CD4-positive, alpha-beta memory T cell (primary cell): ENCODE measurements around the gene CST7. TPM values are rescaled to one million over a fixed set of nuclear protein-coding genes. Genes with fewer than 3 reads are reported as not detected.

Source experiments
- CTCF ChIA-PET: fragments of 350-600 bp; sonication (Branson Sonifier 250); formaldehyde crosslinking; loops from one replicate; lab custom pipeline; 2021; ENCODE audit warnings: inconsistent platforms; ENCODE audit not compliant: partially characterized antibody; lab: Charles Lee
- POLR2A ChIA-PET: fragments of 350-600 bp; sonication (Branson Sonifier 250); formaldehyde crosslinking; loops from one replicate; lab custom pipeline; 2021; ENCODE audit not compliant: partially characterized antibody; lab: Charles Lee
- DNase-seq, 5 donors: peaks; one replicate each; pipeline versions ENCODE4 v3.0.0 to v3.0.0-alpha.2; 2020 to 2022; ENCODE audit warnings: mixed read lengths in 1 of 5
- H3K27ac ChIP-seq: one replicate; pipeline ENCODE4 v1.7.0; 2013; ENCODE audit warnings: low read depth, low read length
- H3K27me3 ChIP-seq: 2 replicates; pipeline ENCODE4 v1.7.0; 2013; ENCODE audit warnings: mild to moderate bottlenecking, low read length, moderate library complexity; ENCODE audit not compliant: insufficient read depth
- H3K36me3 ChIP-seq: 2 replicates; pipeline ENCODE4 v1.7.0; 2013; ENCODE audit warnings: mild to moderate bottlenecking, low read length, moderate library complexity; ENCODE audit not compliant: insufficient read depth
- H3K4me1 ChIP-seq: 2 replicates; pipeline ENCODE4 v1.7.0; 2013; ENCODE audit warnings: mild to moderate bottlenecking, low read length, moderate library complexity; ENCODE audit not compliant: insufficient read depth
- H3K4me3 ChIP-seq, 2 donors: one replicate each; pipeline ENCODE4 v1.7.0; 2013; ENCODE audit warnings: low read length in 2 of 2, mild to moderate bottlenecking in 1 of 2
- H3K9me3 ChIP-seq, 2 donors: one replicate each; pipeline ENCODE4 v1.7.0; 2013; ENCODE audit warnings: low read length in 2 of 2, control low read depth in 1 of 2; ENCODE audit not compliant: control insufficient read depth in 1 of 2
- H3K27ac Mint-ChIP-seq, 7 donors: one replicate each; pipeline ENCODE4 v1.8.0; 2020 to 2021; ENCODE audit warnings: mixed read lengths in 7 of 7, mild to moderate bottlenecking in 6 of 7, inconsistent platforms in 3 of 7, moderate library complexity in 3 of 7
- H3K27me3 Mint-ChIP-seq, 2 donors: one replicate each; pipeline ENCODE4 v1.8.0; 2020 to 2021; ENCODE audit warnings: mixed read lengths in 2 of 2
- H3K36me3 Mint-ChIP-seq, 2 donors: one replicate each; pipeline ENCODE4 v1.8.0; 2020 to 2021; ENCODE audit warnings: mixed read lengths in 2 of 2, inconsistent platforms in 1 of 2, mild to moderate bottlenecking in 1 of 2
- H3K4me1 Mint-ChIP-seq, 4 donors: one replicate each; pipeline ENCODE4 v1.8.0; 2020 to 2021; ENCODE audit warnings: mixed read lengths in 4 of 4, mild to moderate bottlenecking in 1 of 4
- H3K4me3 Mint-ChIP-seq, 8 donors: one replicate each; pipeline ENCODE4 v1.8.0; 2020 to 2021; ENCODE audit warnings: mixed read lengths in 8 of 8, mild to moderate bottlenecking in 7 of 8, moderate library complexity in 6 of 8, inconsistent platforms in 3 of 8
- H3K9me3 Mint-ChIP-seq, 8 donors: one replicate each; pipeline ENCODE4 v1.8.0; 2020 to 2021; ENCODE audit warnings: mixed read lengths in 8 of 8, mild to moderate bottlenecking in 5 of 8, inconsistent platforms in 3 of 8, moderate library complexity in 1 of 8
- intact Hi-C: fragments of 100-400 bp; cut with micrococcal nuclease; formaldehyde crosslinking; loops from one replicate; pipeline ENCODE4 v1.15.1; 2023
- polyA plus RNA-seq, 2 donors: library from polyadenylated mRNA; unstranded; fragments of 300-500 nt; fragmentation: Illumina TruSeq; gene quantifications; one replicate each; pipeline ENCODE4 v1.2.3, GENCODE V29; 2021
- total RNA-seq, 2 experiments: library from RNA; stranded (reverse); gene quantifications; one replicate each; pipeline ENCODE4 v1.2.3, GENCODE V29; 2021

The CST7 gene
- total and polyA plus RNA-seq, 4 experiments from 2014 or later, result 23.2 to 62.8 (median 40.5) TPM

- Histone ChIP-seq H3K36me3 (no peaks in the 10 kb centered on the region), H3K27ac (no peak overlapping the region), H3K4me1 (peaks cover 24% of the 10 kb centered on the region), H3K27me3 (no peaks in the 10 kb centered on the region), H3K9me3 (no peaks in the 10 kb centered on the region), H3K4me3 (no peak overlapping the region)
- H3K36me3 Mint-ChIP-seq, result no peaks in the 10 kb centered on the region
- peaks cover 18 to 30% (median 28%) of the 10 kb centered on the region in 4 donors for H3K4me1 Mint-ChIP-seq
- intact Hi-C loops, result no loop called here
- H3K27ac Mint-ChIP-seq, result no peak overlapping the region
- ChIA-PET POLR2A (no interaction called here), CTCF (no interaction called here)
- no peak for DNase-seq
- no peaks in the 10 kb centered on the region for H3K27me3 Mint-ChIP-seq
- no peak overlapping the region for H3K4me3 Mint-ChIP-seq
- no peaks in the 10 kb centered on the region for H3K9me3 Mint-ChIP-seq
These were observed 13.9 kb upstream of the CST7 start for GRCh38 chr20:24935140-24935539.

- no peak for DNase-seq
- Histone ChIP-seq H3K4me3 (no peak overlapping the region), H3K36me3 (no peaks in the 10 kb centered on the region), H3K27me3 (no peaks in the 10 kb centered on the region), H3K9me3 (no peaks in the 10 kb centered on the region), H3K4me1 (peaks cover 20% of the 10 kb centered on the region), H3K27ac (no peak overlapping the region)
- Mint-ChIP-seq H3K9me3 (peaks cover 0 to 8% (median 0%) of the 10 kb centered on the region in 8 donors), H3K4me3 (no peak overlapping the region), H3K27ac (peak overlapping the region in 1 of 7 donors; percentile 56), H3K27me3 (no peaks in the 10 kb centered on the region), H3K4me1 (peaks cover 15 to 22% (median 21%) of the 10 kb centered on the region in 4 donors), H3K36me3 (peaks cover 0 to 4% of the 10 kb centered on the region in 2 donors)
- ChIA-PET CTCF (interaction anchor here (0.9 kb wide), 1 partner anchor 58 kb away, joined by 3 read pairs; no protein-coding TSS in a partner anchor), POLR2A (no interaction called here)
- intact Hi-C loops, result no loop called here
These were observed 13.1 kb upstream of the CST7 start for GRCh38 chr20:24935766-24936525.

GRCh38 chr20:24936526-24937407 lies 12.3 kb upstream of the CST7 start:
- ChIA-PET POLR2A (no interaction called here), CTCF (interaction anchor here (0.9 kb wide), 1 partner anchor 58 kb away, joined by 3 read pairs; no protein-coding TSS in a partner anchor)
- H3K4me1 ChIP-seq, result peaks cover 12% of the 10 kb centered on the region
- Mint-ChIP-seq H3K9me3 (peaks cover 0 to 8% (median 0%) of the 10 kb centered on the region in 8 donors), H3K27ac (peak overlapping the region in 1 of 7 donors; percentile 30), H3K4me3 (peak overlapping the region in 1 of 8 donors; percentile 5), H3K36me3 (peaks cover 2 to 4% of the 10 kb centered on the region in 2 donors), H3K27me3 (no peaks in the 10 kb centered on the region), H3K4me1 (peaks cover 9 to 13% (median 13%) of the 10 kb centered on the region in 4 donors)
- no peaks in the 10 kb centered on the region for H3K27me3 ChIP-seq
- no peak for DNase-seq
- H3K36me3 ChIP-seq, result no peaks in the 10 kb centered on the region
- no peak overlapping the region for H3K4me3 ChIP-seq
- no peaks in the 10 kb centered on the region for H3K9me3 ChIP-seq
- intact Hi-C loops, result no loop called here
- no peak overlapping the region for H3K27ac ChIP-seq

GRCh38 chr20:24937579-24937978 lies 11.5 kb upstream of the CST7 start:
- DNase-seq, result no peak
- CTCF ChIA-PET, result no interaction called here

GRCh38 chr20:24938498-24938897 lies 10.6 kb upstream of the CST7 start:
- Histone ChIP-seq H3K4me1 (no peaks in the 10 kb centered on the region), H3K9me3 (no peaks in the 10 kb centered on the region), H3K36me3 (no peaks in the 10 kb centered on the region), H3K27me3 (no peaks in the 10 kb centered on the region), H3K4me3 (no peak overlapping the region), H3K27ac (no peak overlapping the region)
- POLR2A ChIA-PET, result no interaction called here
- Mint-ChIP-seq H3K27me3 (no peaks in the 10 kb centered on the region), H3K4me1 (peaks cover 0 to 1% (median under 1%) of the 10 kb centered on the region in 4 donors), H3K36me3 (peaks cover 2 to 9% of the 10 kb centered on the region in 2 donors), H3K9me3 (peaks cover 0 to 12% (median 0%) of the 10 kb centered on the region in 8 donors), H3K27ac (no peak overlapping the region), H3K4me3 (no peak overlapping the region)
- CTCF ChIA-PET, result interaction anchor here (1.2 kb wide), 1 partner anchor 1480 kb away, joined by 3 read pairs; no protein-coding TSS in a partner anchor
- intact Hi-C loops, result no loop called here
- no peak for DNase-seq

More at GRCh38 chr20:24937579-24937978, 11.5 kb upstream of the CST7 start:
- Mint-ChIP-seq H3K4me1 (peaks cover 3 to 5% (median 5%) of the 10 kb centered on the region in 4 donors), H3K9me3 (peaks cover 0 to 12% (median 0%) of the 10 kb centered on the region in 8 donors), H3K4me3 (no peak overlapping the region), H3K36me3 (peaks cover 2 to 9% of the 10 kb centered on the region in 2 donors), H3K27me3 (no peaks in the 10 kb centered on the region), H3K27ac (no peak overlapping the region)
- Histone ChIP-seq H3K9me3 (no peaks in the 10 kb centered on the region), H3K36me3 (no peaks in the 10 kb centered on the region), H3K4me1 (peaks cover 4% of the 10 kb centered on the region), H3K27ac (no peak overlapping the region), H3K4me3 (no peak overlapping the region), H3K27me3 (no peaks in the 10 kb centered on the region)
- intact Hi-C loops, result no loop called here
- POLR2A ChIA-PET, result no interaction called here

GRCh38 chr20:24939036-24939435 lies 10.0 kb upstream of the CST7 start:
- Mint-ChIP-seq H3K27ac (peak overlapping the region in 1 of 7 donors; percentile 56), H3K9me3 (peaks cover 0 to 12% (median under 1%) of the 10 kb centered on the region in 8 donors), H3K4me1 (peaks cover 0 to 3% (median under 1%) of the 10 kb centered on the region in 4 donors), H3K27me3 (no peaks in the 10 kb centered on the region), H3K36me3 (peaks cover 3 to 9% of the 10 kb centered on the region in 2 donors), H3K4me3 (no peak overlapping the region)
- no peaks in the 10 kb centered on the region for H3K36me3 ChIP-seq
- no peaks in the 10 kb centered on the region for H3K4me1 ChIP-seq
- H3K27me3 ChIP-seq, result no peaks in the 10 kb centered on the region
- H3K9me3 ChIP-seq, result no peaks in the 10 kb centered on the region
- no peak overlapping the region for H3K4me3 ChIP-seq
- intact Hi-C loops, result no loop called here
- DNase-seq, result no peak
- ChIA-PET CTCF (interaction anchor here (1.2 to 2.8 kb wide), 2 partner anchors 8 to 1480 kb away, joined by 3 to 10 read pairs; no protein-coding TSS in a partner anchor), POLR2A (no interaction called here)
- H3K27ac ChIP-seq, result no peak overlapping the region

GRCh38 chr20:24942679-24943078 lies 6.4 kb upstream of the CST7 start:
- Histone ChIP-seq H3K36me3 (no peaks in the 10 kb centered on the region), H3K27me3 (no peaks in the 10 kb centered on the region), H3K4me3 (no peak overlapping the region), H3K4me1 (peaks cover 1% of the 10 kb centered on the region), H3K27ac (no peak overlapping the region), H3K9me3 (no peaks in the 10 kb centered on the region)
- no peak overlapping the region for H3K4me3 Mint-ChIP-seq
- H3K4me1 Mint-ChIP-seq, result peaks cover 6 to 18% (median 15%) of the 10 kb centered on the region in 4 donors
- no peak overlapping the region for H3K27ac Mint-ChIP-seq
- no peaks in the 10 kb centered on the region for H3K27me3 Mint-ChIP-seq
- intact Hi-C loops, result no loop called here
- DNase-seq, result no peak
- POLR2A ChIA-PET, result no interaction called here
- CTCF ChIA-PET, result no interaction called here
- peaks cover 0 to 38% (median 26%) of the 10 kb centered on the region in 8 donors for H3K9me3 Mint-ChIP-seq
- H3K36me3 Mint-ChIP-seq, result peaks cover 21 to 24% of the 10 kb centered on the region in 2 donors
